Measurements from ENCODE around the gene GALNT2.

GALNT2 gene

DNA sequence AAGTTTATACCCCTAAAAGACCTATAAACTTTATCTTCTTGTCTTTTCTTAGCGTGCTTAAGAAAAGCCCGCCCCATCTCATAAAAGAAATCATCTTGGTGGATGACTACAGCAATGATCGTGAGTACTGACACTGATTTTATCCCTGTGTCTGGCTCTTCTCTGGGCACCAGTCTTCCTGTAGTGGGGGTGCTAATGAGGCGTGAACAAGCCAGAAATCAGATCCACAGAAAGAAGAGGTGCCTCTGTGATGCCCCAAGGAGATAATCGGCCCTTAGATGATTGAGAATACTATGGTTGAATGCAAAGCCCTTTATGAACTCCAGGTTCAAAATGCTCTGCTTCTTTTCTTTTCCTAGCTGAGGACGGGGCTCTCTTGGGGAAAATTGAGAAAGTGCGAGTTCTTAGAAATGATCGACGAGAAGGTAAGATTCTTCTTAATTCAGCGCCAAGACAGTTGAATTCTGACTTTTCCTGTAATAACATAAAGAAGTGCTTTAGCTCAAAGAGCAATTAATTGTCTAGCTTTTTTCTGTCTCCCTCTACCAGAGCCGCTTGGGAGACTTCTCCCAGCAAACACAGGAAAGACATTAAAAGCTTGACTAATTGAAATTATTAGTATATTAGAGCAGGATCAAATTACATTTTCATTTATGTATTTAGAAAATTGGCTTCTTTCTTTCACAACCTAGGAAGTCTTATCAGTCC, 169.4 kb downstream of the GALNT2 start:
- no peak for DNase-seq (ENCODE audit: low spot score)

- no peak for DNase-seq (ENCODE audit: low spot score)
Observed at GRCh38 chr1:230237009-230237370, 170.0 kb downstream of the GALNT2 start.

- no peak for DNase-seq (ENCODE audit: low spot score)
Observed at GRCh38 chr1:230237805-230238204, 170.8 kb downstream of the GALNT2 start.

DNA sequence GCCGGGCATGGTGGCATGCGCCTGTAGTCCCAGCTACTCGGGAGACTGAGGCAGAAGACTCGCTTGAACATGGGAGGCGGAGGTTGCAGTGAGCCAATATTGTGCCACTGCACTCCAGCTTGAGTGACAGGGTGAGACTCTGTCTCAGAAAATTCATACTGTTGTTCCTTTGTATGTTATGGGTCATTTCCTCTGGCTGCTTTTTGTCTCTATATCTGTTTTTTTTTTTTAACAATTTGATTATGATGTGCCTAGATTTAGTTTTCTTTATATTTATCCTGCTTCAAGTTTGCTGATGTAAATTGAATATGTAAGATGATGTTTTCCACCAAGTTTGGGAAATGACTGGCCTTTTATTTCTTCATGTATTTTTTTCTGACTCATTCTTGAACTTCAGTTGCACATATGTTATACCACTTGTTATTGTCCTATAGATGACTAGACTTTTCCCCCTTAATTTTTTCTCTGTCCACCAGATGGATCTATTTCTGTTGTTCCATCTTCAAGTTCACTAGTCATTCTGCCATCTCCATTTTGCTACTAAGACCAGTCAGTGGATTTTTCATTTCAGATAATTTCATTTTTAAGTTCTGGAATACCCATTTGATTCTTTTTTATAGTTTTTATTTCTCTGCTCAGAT, 173.5 kb downstream of the GALNT2 start:
- DNase-seq (ENCODE audit: low spot score), result no peak

GRCh38 chr1:230242326-230242725, 175.3 kb downstream of the GALNT2 start:
- DNase-seq (ENCODE audit: low spot score), result no peak

DNA sequence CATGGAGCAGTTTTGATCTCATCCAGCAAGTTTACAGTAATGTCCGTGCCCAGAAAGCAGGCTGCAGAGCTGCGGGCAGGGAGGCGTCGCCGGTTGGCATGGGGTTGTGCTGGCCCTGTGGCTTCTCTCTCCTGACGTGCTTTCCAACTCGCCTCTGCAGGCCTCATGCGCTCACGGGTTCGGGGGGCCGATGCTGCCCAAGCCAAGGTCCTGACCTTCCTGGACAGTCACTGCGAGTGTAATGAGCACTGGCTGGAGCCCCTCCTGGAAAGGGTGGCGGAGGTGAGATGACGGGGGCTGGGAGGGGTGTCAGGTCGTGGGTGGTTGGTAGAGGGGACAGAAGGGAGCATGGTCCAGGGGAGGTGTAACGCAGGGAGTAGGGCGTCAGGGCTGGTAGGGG, 176.1 kb downstream of the GALNT2 start:
- no peak for DNase-seq (ENCODE audit: low spot score)

DNA sequence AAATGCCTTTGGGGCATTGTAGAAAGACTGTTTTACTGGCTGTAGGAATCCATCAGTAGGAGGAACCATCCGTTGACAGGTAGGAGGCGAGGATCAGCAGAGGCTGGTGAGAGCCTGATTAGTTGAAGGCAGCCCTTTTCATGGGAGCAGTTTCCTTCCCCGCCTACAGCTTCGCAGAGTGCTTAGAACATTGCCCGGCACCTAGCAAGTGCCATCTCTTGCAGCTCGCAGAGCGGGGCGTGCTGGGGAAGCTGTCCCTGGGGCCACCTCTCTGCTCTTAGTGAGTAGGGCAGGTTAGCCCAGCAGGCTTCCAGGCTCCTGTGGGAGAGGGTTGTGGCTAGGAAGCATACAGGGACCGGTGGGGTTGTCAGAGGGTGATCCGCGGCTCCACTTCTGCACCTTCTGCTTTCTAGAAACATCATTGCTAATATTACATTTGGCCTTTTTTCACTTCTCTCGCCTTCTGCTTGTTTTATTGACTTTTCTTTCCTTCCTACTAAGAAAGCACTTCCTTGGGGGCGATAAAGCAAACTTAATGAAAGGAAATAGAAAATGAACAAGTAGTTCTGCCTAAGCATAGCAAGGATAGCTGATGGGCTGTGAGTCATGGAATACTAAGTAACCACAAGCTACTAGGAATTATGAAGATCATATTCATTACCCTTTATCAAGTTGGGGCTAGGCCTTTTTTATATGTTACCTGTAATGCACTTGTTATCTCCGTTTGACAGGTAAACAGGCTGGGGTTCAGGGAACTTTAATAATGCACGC, 176.7 kb downstream of the GALNT2 start:
- DNase-seq (ENCODE audit: low spot score), result no peak

DNA sequence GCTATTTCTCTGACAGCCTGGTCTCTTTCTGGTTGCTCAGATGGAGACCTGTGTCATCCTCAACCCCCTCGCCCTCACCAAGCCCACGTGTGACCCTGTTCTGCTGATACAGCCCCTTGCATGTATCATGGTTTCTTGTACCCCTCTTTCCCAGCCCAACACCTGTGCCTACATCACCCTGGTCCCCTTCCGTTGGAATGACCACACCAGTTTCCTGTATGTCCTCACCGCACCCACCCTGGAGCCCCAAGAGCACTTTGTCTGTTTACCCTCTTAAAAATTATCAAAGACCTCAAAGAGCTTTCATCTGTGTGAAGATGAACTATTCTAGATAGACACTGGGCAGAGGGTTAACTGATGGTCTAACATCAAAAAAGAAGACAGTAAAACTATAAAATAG, 179.5 kb downstream of the GALNT2 start:
- no peak for DNase-seq (ENCODE audit: low spot score)

GRCh38 chr1:230248016-230248888, 181.2 kb downstream of the GALNT2 start:
- DNase-seq (ENCODE audit: low spot score), result peak; percentile 35

DNA sequence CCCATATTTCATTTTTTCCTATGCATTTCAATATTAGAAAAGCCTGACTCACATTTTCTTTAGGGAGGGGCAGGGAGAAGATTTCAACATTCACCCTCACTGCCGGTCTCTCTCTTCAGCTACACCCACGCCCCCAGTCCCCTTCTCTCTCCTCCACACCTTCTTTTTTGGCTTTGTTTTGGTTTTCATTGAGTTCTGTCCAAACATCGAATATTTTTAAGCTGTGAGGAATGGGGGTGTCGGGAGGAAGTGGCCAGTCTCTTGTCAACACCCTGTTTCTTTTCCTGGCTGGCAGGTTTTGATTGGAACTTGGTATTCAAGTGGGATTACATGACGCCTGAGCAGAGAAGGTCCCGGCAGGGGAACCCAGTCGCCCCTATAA, 181.8 kb downstream of the GALNT2 start:
- DNase-seq (ENCODE audit: low spot score), result no peak

DNA sequence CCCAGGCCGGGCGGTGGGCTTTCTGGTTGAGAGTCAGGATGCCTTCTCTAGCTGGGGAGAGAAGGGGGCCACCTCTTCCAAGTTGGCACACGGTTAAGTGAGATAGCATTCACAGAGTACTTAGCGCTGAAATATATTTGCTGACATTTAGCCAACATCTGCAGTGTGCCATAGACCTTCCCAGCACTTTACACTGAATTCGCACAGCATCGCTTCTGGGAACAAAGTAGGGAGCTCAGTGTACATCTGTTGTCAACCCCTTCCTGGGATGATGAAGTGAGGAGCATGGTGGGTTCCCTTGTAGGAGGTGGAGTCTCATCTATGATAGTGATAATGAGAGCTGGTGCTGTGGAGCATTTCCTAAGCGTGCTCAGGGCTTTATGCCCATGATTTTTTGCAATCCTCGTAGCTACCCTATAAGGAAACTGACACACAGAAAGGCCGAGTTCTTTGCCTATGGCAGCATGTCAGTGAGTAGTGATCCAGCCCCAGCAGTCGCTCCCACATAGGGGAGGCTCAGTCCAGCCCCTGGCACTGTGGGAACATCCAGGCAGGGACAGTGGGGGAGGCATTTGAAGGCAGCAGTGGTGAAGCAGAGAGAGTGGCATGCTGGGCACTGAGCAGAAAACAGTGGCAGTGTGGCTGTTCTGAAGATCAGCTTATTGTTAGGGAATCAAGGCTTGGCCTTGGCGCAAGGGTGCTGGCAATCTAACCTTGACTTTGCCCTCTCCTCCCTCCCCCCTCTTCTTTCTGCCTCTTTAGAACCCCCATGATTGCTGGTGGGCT, 182.8 kb downstream of the GALNT2 start:
- peak; percentile 46 for DNase-seq (ENCODE audit: low spot score)

GRCh38 chr1:230250666-230251065, 183.6 kb downstream of the GALNT2 start:
- no peak for DNase-seq (ENCODE audit: low spot score)

DNA sequence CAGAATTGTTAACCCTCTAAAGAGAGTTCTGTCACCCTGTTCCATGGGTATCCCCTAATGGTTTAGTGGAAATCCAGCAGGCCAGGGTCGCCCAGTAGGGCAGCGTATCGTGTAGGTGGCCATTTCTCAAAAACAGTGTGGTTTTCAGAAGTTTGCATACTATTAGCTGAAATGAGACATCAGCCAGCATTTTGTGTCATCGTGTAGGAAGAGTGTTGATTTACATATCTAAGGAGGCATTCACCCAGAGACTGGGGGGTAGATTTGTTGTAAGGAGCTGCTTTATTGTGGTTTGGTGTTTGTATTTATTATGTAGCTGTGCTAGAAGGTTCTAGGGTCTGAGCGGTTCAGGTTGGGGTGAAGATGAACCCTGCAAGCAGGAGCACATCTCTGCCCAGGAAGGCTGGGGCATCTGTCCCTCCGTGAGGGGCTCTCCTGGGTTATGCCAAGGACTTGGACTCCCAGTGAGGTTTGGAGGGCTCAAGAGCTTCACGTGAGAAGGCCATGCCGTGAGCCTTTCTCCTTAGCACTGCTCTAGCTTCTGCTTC, 184.7 kb downstream of the GALNT2 start:
- no peak for DNase-seq (ENCODE audit: low spot score)

DNA sequence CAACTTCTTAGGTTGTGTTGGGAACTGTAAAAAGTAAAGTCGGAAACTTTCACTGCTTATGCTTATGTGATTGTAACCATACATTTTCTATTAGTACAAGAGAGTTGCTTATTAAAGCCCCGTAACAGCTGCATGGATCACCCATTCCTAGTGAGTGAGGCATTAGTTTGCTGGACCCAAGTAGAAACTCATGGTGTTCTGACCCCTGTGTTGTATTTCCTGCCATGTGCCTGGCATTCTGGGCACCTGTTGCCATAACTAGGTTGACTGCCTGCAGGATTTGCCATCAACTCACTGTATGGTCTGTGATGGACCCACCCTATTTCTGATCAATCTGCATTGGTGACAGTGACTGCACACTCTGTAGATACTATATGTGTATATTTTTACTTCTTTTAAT, 186.1 kb downstream of the GALNT2 start:
- no peak for DNase-seq (ENCODE audit: low spot score)

- DNase-seq (ENCODE audit: low spot score), result no peak
Observed at GRCh38 chr1:230254265-230254664, 187.2 kb downstream of the GALNT2 start.

DNA sequence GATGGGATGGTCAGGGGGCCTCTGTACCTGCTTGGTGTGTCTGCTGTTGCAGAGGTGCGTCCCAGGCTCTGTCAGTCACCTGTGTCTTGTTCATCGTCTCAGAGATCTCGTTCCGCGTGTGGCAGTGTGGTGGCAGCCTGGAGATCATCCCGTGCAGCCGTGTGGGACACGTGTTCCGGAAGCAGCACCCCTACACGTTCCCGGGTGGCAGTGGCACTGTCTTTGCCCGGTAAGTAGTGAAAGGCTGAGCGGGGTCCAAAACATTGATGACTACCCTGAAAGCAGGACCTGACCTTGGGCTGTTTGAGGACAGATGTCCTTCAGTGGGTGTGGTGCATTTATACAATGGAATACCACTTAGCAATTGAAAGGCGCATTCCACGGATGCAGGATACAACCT, 188.1 kb downstream of the GALNT2 start:
- no peak for DNase-seq (ENCODE audit: low spot score)

GRCh38 chr1:230255991-230256390, 189.0 kb downstream of the GALNT2 start:
- DNase-seq (ENCODE audit: low spot score), result no peak

GRCh38 chr1:230256896-230257295, 189.9 kb downstream of the GALNT2 start:
- no peak for DNase-seq (ENCODE audit: low spot score)

DNA sequence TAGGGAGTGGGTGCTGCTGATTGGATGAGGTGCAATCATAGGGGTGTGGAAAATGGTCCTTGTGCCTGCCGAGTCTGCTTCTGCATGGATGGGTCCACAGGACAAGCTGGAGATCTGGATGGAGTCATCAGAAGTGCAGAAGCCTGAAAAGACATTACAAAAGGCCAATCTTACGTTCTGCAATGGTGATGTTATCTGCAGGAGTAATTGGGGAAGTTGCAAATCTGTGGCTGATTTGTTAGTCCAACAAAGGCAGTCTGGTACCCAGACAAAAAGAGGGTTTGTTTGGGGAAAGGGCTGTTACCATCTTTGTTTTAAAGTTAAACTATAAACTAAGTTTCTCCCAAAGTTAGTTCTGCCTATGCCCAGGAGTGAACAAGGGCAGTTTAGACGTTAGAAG, 192.6 kb downstream of the GALNT2 start:
- no peak for DNase-seq (ENCODE audit: low spot score)

- DNase-seq (ENCODE audit: low spot score), result no peak
Observed at GRCh38 chr1:230260831-230261230, 193.8 kb downstream of the GALNT2 start.

Data from Ammon's horn (tissue), 1 donor.